Measurements from ENCODE around the gene MCF2L2. TPM values are rescaled to one million over a fixed set of nuclear protein-coding genes. Genes with fewer than 3 reads are reported as not detected.
A peak's percentile ranks its signal among the peaks of the same experiment; 100 is the strongest.

MCF2L2 gene
- total RNA-seq, 1 donor, result under 0.01 TPM

GRCh38 chr3:183455089-183455488, 26.7 kb upstream of the MCF2L2 start:
- Histone ChIP-seq H3K27ac (ENCODE audit: low read depth, low read length) (peak overlapping the region; percentile 4), H3K36me3 (ENCODE audit: insufficient read depth, low read length) (no peaks in the 10 kb centered on the region), H3K27me3 (ENCODE audit: insufficient read depth, low read length) (no peaks in the 10 kb centered on the region), H2AFZ (ENCODE audit: low read length) (no peak overlapping the region), H3K4me2 (ENCODE audit: insufficient read depth, low read length) (no peak overlapping the region), H3K9me3 (ENCODE audit: low read depth, low read length) (no peaks in the 10 kb centered on the region), H3K4me3 (ENCODE audit: insufficient read depth, low read length) (no peak overlapping the region), H3K79me2 (ENCODE audit: insufficient read depth, low read length) (no peaks in the 10 kb centered on the region), H4K20me1 (ENCODE audit: insufficient read depth, low read length) (no peaks in the 10 kb centered on the region), H3K4me1 (ENCODE audit: insufficient read depth, low read length) (peaks cover 11% of the 10 kb centered on the region)
- TF ChIP-seq, protein P1, sequence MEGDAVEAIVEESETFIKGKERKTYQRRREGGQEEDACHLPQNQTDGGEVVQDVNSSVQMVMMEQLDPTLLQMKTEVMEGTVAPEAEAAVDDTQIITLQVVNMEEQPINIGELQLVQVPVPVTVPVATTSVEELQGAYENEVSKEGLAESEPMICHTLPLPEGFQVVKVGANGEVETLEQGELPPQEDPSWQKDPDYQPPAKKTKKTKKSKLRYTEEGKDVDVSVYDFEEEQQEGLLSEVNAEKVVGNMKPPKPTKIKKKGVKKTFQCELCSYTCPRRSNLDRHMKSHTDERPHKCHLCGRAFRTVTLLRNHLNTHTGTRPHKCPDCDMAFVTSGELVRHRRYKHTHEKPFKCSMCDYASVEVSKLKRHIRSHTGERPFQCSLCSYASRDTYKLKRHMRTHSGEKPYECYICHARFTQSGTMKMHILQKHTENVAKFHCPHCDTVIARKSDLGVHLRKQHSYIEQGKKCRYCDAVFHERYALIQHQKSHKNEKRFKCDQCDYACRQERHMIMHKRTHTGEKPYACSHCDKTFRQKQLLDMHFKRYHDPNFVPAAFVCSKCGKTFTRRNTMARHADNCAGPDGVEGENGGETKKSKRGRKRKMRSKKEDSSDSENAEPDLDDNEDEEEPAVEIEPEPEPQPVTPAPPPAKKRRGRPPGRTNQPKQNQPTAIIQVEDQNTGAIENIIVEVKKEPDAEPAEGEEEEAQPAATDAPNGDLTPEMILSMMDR (IDR thresholded peaks at IDR 0.05; ENCODE audit: extremely low read depth, low read depth, low read length), result no peak
- DNase-seq (ENCODE audit: insufficient read length, low spot score, missing footprints), result peak; percentile 39

DNA sequence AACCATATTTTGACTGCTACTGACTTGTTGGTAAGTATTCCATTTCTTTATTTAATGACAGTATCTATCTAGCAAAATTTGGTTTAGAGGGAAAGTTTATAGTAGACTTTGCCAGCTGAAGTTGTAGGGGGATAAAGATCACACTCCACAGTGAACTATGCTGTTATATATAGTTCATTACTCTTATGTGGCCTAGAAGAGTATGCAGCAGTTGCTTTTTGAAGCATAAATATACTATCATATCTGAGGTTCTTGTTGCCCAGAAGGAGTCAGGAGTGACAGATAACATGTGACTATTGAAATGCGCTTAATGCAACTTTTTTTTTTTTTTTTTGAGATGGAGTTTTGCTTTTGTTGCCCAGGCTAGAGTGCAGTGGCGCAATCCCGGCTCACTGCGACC, 25.6 kb upstream of the MCF2L2 start:
- Histone ChIP-seq H3K36me3 (ENCODE audit: insufficient read depth, low read length) (no peaks in the 10 kb centered on the region), H3K4me1 (ENCODE audit: insufficient read depth, low read length) (peaks cover 20% of the 10 kb centered on the region), H3K27me3 (ENCODE audit: insufficient read depth, low read length) (no peaks in the 10 kb centered on the region), H3K4me2 (ENCODE audit: insufficient read depth, low read length) (no peak overlapping the region), H3K79me2 (ENCODE audit: insufficient read depth, low read length) (no peaks in the 10 kb centered on the region), H3K9me3 (ENCODE audit: low read depth, low read length) (no peaks in the 10 kb centered on the region), H2AFZ (ENCODE audit: low read length) (no peak overlapping the region), H3K4me3 (ENCODE audit: insufficient read depth, low read length) (no peak overlapping the region), H4K20me1 (ENCODE audit: insufficient read depth, low read length) (peaks cover 4% of the 10 kb centered on the region), H3K27ac (ENCODE audit: low read depth, low read length) (no peak overlapping the region)
- TF ChIP-seq, protein P1 (IDR thresholded peaks at IDR 0.05; ENCODE audit: extremely low read depth, low read depth, low read length), result no peak
- no peak for DNase-seq (ENCODE audit: insufficient read length, low spot score, missing footprints)

- H3K36me3 ChIP-seq (ENCODE audit: insufficient read depth, low read length), result no peaks in the 10 kb centered on the region
- TF ChIP-seq, protein P1 (IDR thresholded peaks at IDR 0.05; ENCODE audit: extremely low read depth, low read depth, low read length), result no peak
- no peak overlapping the region for H3K4me3 ChIP-seq (ENCODE audit: insufficient read depth, low read length)
- H4K20me1 ChIP-seq (ENCODE audit: insufficient read depth, low read length), result peaks cover 4% of the 10 kb centered on the region
- no peak for DNase-seq (ENCODE audit: insufficient read length, low spot score, missing footprints)
- peaks cover 22% of the 10 kb centered on the region for H3K4me1 ChIP-seq (ENCODE audit: insufficient read depth, low read length)
- peak overlapping the region; percentile 72 for H3K4me2 ChIP-seq (ENCODE audit: insufficient read depth, low read length)
- peak overlapping the region; percentile 33 for H3K27ac ChIP-seq (ENCODE audit: low read depth, low read length)
- H3K79me2 ChIP-seq (ENCODE audit: insufficient read depth, low read length), result peaks cover 2% of the 10 kb centered on the region
- H2AFZ ChIP-seq (ENCODE audit: low read length), result peak overlapping the region; percentile 31
- no peaks in the 10 kb centered on the region for H3K9me3 ChIP-seq (ENCODE audit: low read depth, low read length)
- no peaks in the 10 kb centered on the region for H3K27me3 ChIP-seq (ENCODE audit: insufficient read depth, low read length)
Measured at GRCh38 chr3:183449791-183450190, 21.4 kb upstream of the MCF2L2 start.

- no peak overlapping the region for H3K4me3 ChIP-seq (ENCODE audit: insufficient read depth, low read length)
- H2AFZ ChIP-seq (ENCODE audit: low read length), result peak overlapping the region; percentile 31
Measured at GRCh38 chr3:183449391-183449790, 21.0 kb upstream of the MCF2L2 start.

More at GRCh38 chr3:183449391-183449790, 21.0 kb upstream of the MCF2L2 start:
- peaks cover 2% of the 10 kb centered on the region for H3K79me2 ChIP-seq (ENCODE audit: insufficient read depth, low read length)
- H3K9me3 ChIP-seq (ENCODE audit: low read depth, low read length), result no peaks in the 10 kb centered on the region
- no peaks in the 10 kb centered on the region for H3K36me3 ChIP-seq (ENCODE audit: insufficient read depth, low read length)
- H3K4me1 ChIP-seq (ENCODE audit: insufficient read depth, low read length), result peaks cover 19% of the 10 kb centered on the region
- TF ChIP-seq, protein P1 (IDR thresholded peaks at IDR 0.05; ENCODE audit: extremely low read depth, low read depth, low read length), result no peak
- peak overlapping the region; percentile 72 for H3K4me2 ChIP-seq (ENCODE audit: insufficient read depth, low read length)
- no peak for DNase-seq (ENCODE audit: insufficient read length, low spot score, missing footprints)
- H3K27ac ChIP-seq (ENCODE audit: low read depth, low read length), result peak overlapping the region; percentile 33
- H3K27me3 ChIP-seq (ENCODE audit: insufficient read depth, low read length), result no peaks in the 10 kb centered on the region
- H4K20me1 ChIP-seq (ENCODE audit: insufficient read depth, low read length), result peaks cover 4% of the 10 kb centered on the region

Measured in osteoblast (primary cell).